Fibroblast of villous mesenchyme (primary cell): Measurements from ENCODE around the gene ALDH1A3. TPM values are rescaled to one million over a fixed set of nuclear protein-coding genes. Genes with fewer than 3 reads are reported as not detected.
A peak's percentile ranks its signal among the peaks of the same experiment; 100 is the strongest.

Source experiments
- DNase-seq: peaks from one replicate; pipeline ENCODE4 v3.0.0-alpha.2; 2010; ENCODE audit warnings: low read depth
- H3K4me3 ChIP-seq: 2 replicates; pipeline ENCODE4 v1.5.1; 2011; ENCODE audit warnings: low read depth, mild to moderate bottlenecking, low read length
- total RNA-seq: library from RNA; depleted of rRNA; stranded (reverse); fragments of >200 nt; gene quantifications from 2 replicates; pipeline ENCODE4 v1.2.3, GENCODE V29; 2012
- TF ChIP-seq, protein P1 (sequence below): IDR thresholded peaks from 2 replicates; pipeline ENCODE4 v1.5.1; 2012; ENCODE audit warnings: low read depth, mild to moderate bottlenecking, low read length; ENCODE audit not compliant: insufficient read depth

Gene ALDH1A3
- total RNA-seq, 1 donor: 42.7 TPM

DNA sequence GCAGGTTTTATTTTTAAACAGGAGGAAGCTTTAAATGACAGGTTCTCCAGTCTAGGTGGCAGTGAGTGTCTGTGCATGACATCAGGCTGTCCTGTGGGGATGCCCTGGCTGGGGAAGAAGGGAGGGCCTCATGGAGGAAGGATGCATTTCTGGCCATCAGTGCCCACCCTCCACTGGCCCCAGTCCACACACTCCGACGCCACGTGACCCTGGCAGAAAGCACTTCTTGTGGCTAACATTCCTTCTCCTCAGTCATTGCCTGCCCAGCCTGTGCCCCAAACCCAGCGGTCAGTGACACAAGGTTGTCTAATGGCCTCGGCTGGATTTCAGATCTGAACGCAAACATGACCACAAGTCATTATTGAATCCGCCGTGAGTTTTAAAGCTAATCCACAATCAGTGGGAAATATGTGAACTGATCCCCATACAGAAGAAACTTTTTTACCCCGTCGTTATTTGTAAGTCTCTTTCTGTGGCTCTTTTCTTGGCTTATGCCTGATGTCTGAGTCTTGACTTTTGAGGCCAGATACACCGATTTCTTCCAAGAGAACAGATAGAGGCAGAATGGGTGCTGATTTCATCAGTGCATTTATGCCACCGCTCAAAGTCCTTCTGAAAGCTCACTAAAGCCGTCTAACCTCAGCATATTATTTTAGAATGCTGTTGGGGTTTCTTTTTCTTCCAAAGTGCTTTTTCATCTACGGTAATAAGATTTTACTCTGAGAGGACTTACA lies 22.2 kb downstream of the ALDH1A3 start:
- peak; percentile 23 for DNase-seq
- TF ChIP-seq, protein P1, sequence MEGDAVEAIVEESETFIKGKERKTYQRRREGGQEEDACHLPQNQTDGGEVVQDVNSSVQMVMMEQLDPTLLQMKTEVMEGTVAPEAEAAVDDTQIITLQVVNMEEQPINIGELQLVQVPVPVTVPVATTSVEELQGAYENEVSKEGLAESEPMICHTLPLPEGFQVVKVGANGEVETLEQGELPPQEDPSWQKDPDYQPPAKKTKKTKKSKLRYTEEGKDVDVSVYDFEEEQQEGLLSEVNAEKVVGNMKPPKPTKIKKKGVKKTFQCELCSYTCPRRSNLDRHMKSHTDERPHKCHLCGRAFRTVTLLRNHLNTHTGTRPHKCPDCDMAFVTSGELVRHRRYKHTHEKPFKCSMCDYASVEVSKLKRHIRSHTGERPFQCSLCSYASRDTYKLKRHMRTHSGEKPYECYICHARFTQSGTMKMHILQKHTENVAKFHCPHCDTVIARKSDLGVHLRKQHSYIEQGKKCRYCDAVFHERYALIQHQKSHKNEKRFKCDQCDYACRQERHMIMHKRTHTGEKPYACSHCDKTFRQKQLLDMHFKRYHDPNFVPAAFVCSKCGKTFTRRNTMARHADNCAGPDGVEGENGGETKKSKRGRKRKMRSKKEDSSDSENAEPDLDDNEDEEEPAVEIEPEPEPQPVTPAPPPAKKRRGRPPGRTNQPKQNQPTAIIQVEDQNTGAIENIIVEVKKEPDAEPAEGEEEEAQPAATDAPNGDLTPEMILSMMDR: no peak
- peak overlapping the region; percentile 22 for H3K4me3 ChIP-seq

DNA sequence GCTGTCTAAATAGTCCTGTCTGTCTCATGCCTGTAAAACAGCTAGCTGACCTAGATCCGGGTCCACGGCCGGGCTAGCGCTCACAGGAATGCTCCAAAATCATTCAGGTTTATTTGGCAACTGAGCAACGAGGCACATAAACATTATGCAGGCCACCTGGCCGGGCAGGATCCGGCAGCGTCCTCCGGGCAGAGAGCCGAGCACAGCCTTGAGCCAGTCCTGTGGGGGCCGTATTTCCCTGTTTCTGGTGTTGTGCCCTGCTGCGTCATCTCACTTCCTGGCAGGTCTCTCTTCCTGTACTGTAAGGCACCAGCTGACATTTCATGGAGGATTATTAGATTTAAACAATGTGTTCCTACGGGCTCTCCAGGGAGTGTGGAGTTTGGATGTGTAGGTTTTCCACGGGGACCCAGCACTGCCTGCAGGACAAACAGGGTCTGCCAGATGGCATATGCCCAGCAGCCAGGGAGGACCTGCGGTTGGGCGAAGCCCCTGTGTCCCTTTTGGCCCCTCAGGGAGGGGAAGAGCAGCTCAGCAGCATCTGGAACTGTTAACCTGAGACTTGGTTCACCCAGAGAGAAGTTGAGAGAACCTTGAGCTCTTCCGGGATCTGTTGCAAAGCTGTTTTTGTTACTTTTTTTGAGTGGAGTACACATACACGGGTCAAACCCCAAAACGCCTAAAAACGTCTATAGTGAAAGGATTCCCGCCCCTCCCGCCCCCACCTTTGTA lies 23.0 kb downstream of the ALDH1A3 start:
- peak; percentile 95 for DNase-seq
- TF ChIP-seq, protein P1: no peak
- H3K4me3 ChIP-seq: peak overlapping the region; percentile 22

DNA sequence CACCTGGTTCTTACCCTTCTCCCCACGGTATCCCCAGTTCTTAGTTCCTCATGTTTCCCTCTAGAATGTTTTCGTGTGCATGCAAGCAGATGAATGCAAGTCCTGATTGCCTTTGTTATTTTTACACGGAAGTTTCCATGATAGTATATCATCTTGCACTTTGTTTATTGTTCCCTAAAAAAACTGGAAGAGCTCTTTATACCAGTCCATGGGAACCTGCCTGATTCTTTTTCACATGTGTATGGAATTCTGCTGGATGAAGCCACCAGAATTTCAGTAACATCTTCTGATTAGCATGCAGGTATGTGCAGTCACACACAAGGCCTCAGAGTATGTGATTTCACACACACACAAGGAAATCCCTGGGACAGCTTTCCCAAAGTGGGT lies 23.5 kb downstream of the ALDH1A3 start:
- no peak overlapping the region for H3K4me3 ChIP-seq
- DNase-seq: peak; percentile 42
- TF ChIP-seq, protein P1: no peak

DNA sequence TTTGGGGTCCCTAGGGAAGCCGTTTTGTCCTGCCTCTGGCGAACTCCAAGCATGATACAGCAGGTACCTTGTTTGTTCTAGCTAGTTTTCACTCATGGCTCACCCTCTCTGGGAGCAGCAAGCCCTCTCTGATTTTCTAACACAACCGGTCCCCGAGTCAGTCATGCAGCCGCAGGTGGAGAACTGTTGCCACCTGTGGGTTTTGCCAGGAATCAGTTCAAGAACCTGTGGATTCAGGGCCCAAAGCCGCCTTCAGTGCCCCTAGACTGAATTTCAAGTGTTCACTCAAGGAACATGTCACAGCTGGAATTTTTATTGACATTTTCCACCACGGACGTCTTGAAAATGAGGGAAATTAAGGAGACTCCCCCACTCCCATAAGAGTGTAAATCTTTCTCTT lies 26.2 kb downstream of the ALDH1A3 start:
- DNase-seq: no peak
- TF ChIP-seq, protein P1: no peak

DNA sequence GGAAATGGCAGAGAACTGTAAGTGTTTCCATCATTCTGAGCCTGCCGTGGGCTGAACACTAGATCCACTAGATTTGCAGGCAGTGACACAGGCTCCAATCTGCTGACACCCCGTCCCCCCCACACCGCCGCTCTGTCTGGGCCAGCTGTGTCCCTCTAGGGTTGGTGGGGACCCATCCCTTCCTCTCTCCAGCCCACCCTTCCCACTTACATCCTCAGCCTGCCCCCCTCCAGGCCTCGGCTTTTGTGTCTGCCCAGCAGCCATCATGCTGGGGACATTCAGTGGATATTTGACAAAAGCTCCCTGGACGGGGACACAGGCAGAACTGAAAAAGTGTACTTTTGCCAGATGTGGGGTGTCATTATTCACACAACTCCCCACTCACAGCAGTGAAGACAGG lies 28.8 kb downstream of the ALDH1A3 start:
- TF ChIP-seq, protein P1: no peak
- DNase-seq: no peak

More for the DNA sequence above, 26.2 kb downstream of the ALDH1A3 start:
- H3K4me3 ChIP-seq: no peak overlapping the region

DNA sequence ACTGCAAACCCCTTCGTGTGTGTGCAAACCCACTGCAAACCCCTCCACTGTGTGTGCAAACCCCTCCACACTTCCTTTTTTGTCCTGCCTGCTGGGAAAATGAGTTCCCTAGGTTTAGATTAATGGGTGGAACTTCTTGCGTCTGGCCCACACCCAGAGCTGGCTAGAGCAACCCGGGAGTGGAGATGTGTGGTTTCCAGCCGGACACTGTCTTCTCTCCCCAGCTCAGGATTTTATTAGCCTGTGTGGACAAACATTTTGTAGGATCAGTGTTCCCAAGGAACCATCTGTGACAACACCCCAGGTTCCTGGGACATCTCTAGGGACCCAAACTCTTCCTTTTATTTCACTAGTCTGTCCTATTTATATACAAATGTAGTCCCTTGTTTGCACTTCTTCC lies 29.9 kb downstream of the ALDH1A3 start:
- H3K4me3 ChIP-seq: no peak overlapping the region
- no peak for DNase-seq
- TF ChIP-seq, protein P1: no peak

More for the DNA sequence above, 28.8 kb downstream of the ALDH1A3 start:
- H3K4me3 ChIP-seq: no peak overlapping the region
